HG02678 (cell line): Measurements from ENCODE around the gene TBC1D22A.
"Not testable (repeated sequence)": the region's sequence is repeated elsewhere in the genome, so short reads cannot be mapped to it uniquely, and the experiment has no call there.

ENCODE experiments used
- ATAC-seq: cut with Tn5 transposase; IDR thresholded peaks from one replicate; pipeline ENCODE4 v1.9.1; 2021; ENCODE audit warnings: mild to moderate bottlenecking, moderate library complexity; ENCODE audit not compliant: unreplicated experiment

The TBC1D22A gene

DNA sequence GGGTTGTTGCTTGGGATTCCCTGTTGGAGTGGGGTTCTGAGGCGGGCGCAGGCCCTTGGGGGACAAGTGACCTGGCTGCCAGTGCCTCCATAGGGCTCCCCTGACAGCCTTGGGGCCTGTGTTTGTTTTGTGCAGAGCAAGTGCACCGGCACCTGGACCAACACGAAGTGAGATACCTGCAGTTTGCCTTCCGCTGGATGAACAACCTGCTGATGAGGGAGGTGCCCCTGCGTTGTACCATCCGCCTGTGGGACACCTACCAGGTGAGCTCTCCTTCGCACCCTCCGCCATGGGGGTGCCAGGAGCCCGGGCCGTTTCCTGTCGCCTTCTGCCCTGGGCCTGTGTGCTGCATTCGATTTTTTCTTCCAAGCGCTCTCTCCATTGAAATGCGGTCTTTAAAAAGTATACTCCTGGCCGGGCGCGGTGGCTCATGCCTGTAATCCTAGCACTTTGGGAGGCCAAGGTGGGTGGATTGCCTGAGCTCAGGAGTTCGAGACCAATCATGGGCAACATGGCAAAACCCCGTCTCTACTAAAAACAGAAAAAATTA is 274.6 kb downstream of the TBC1D22A start:
- no peak for ATAC-seq

DNA sequence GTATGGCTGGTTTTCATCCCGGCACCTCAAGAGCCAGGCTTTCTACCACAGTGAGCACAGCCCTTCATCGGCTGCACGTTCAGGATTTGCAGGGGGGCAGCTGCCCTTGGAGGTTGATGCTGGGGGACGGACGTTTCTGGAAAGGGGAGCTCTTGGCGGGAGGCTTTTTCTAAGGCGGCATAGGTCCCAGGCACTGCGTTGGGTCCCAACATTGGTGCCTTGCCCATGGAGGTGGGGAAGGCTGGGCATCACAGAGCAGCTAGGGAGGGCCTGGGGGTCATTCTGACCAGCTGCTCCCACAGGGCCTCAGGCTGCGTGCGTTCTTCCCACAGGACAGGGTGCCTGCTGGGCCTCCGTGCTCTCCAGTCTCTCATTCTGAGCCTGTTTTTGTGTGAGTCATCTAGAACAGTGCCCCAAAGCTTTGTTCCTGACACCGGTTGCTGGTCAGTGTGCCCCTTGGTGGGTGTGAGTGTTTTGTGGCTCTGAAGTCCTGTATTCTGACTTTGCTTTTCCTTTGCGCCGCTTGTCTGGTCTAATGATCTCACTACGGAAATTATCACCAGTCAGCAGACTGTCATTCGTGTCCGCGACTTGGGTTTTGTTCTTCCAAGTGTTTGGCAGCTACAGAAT is 275.9 kb downstream of the TBC1D22A start:
- no peak for ATAC-seq

DNA sequence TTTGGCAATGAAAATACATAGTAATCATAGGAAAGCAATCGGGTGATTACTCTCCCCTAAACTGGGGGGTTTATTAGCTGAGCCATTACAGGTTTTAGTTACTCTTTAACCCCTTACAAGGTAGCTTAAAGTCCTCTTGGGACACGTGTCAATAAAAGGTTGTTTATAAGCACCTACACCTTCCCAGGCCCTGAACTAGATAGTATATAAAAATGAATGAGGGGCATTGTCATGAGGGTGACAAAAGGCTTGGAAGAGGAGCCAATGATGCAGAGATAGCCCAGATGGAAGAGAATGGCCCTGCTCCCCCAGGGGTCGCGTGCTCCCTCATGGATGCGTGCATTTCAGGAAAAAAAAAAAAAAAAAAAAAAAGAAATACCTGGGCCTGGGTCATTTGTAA is 276.9 kb downstream of the TBC1D22A start:
- ATAC-seq, result no peak

DNA sequence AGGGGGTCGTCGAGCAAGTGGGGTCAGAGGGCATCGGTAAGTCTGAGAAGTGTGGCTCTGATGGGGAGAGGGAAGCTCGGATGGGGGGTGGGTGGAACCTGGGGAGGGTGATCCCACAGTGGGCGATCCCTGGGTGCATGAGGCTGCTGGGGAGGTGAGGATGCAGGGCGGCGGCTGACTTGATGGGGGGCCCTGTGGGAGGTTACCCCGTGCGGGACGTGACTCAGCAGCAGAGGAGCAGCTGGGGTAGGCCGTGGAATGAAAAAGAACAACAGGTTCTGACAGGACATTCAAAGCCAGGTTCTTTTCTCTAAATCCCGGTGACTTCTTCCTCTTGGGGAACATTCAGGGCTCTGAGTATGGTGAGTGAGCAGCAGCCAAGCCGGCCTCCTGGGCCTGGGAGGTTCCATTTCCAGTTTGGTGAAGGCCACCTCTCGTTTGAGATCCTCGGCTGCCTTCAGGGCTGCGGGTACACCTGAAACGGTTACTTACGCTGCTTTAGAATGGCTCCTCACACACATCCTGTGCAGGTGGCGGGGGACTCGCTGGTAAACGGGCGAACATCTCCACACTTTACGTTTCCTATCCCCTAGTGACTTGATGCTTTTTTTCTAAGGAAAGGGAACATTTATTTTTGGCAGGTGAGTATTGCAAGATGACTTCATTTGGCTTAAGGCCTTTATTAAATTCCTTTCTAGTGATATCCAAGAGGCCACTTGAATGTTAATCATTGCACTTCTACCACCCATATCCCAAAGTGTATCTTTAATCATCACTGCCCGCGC is 278.2 kb downstream of the TBC1D22A start:
- ATAC-seq, result no peak

DNA sequence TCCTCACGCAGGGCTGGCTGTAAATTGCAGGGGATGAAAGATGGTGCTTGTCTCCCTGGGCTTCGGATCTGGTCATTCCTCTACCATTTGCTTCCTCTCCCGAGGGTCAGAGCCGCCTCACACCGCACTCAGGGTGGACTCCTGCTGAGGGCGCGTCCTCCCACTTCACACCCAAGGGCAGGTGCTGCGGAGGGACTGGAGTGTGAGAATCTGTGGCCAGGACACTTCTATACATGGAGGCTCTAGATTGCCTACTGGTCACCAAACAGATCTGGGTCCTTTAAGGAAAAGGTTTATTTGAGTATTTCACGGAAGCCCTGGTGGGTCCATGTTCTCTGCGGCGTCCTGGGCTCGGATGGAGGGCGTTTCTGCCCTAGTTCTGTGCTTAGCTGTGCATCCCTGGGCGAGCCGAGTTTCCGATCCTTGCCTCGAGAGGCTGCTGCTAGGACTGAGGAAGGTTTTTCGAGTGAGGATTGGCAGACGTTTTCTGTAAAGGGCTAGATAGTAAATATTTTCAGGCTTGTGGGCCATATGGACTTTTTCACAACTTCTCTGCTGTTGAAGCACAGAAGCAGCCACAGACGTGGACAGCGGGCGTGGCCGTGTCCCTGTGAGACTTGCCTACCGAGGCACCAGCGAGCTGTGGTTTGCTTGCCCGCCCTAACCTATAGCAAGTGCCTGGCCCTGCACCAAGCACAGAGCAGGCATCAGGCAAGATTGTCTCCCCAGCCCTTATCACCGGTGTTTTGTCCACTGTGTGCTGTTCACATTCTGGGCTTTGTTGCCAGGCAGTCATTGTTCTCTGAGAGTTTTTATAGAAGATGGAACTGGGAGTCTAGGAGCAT is 279.0 kb downstream of the TBC1D22A start:
- ATAC-seq, result no peak

DNA sequence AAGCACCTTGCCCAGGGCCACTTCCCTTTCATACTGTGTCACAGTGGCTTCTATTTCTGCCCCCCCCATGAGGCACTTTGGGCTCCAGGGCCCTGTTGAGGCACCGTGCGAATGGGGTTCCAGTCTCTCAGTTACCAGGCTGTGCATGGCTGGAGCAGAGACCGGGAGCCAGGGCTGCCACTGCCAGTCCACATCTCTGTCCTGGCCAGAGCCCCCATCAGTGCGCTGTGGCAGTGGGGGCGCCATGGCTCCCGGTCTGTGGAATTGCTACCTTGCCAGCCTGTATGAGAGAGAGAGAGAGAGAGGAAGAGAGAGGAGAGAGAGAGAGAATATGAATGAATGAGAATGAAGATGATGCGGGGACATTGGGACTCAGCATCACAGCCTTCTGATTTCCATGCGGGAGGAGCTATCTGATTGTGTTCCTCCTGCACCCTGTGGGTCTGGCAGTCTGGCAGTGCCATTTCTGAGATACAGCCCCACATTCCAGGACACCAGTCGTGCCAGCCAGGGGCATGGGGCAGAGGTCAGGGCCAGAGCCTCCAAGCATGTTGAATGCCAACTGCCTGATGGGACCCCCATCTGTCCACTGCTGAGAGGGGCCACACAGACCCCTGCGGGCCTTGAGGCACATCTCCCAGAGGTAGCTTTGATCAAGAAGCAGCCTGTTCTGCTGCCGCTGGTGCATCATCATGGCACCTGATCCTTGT is 279.8 kb downstream of the TBC1D22A start:
- ATAC-seq, result no peak

DNA sequence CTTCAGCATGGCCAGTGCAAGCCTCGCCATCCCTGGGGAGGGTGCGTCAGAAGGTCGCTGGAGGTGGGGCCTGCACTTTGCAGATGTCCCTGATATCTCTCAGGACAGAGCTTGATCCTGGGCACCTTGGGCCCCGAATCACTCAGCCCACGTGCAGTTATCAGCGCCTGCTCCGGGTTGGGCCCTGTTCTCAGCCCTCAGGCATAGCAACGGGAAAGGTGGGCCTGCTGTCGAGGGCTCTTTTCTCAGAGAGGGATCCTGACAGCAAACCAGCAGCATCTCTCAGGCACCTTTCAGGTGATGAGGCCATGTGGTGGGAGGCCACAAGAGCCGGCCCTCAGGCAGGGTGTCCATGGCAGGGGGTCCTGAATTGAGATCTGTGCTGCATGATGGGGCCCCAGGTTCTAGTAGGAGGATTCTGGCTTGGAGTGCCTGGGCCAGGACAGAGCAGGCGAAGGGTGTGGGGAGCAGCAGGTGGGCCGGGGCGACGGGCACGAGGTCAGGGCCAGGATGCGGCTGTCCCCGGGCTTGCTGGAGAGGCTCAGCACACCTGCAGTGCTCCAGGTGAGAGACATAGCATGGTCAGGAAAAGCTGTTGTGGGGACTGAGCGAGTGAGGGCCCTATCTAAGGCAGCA is 280.5 kb downstream of the TBC1D22A start:
- no peak for ATAC-seq

DNA sequence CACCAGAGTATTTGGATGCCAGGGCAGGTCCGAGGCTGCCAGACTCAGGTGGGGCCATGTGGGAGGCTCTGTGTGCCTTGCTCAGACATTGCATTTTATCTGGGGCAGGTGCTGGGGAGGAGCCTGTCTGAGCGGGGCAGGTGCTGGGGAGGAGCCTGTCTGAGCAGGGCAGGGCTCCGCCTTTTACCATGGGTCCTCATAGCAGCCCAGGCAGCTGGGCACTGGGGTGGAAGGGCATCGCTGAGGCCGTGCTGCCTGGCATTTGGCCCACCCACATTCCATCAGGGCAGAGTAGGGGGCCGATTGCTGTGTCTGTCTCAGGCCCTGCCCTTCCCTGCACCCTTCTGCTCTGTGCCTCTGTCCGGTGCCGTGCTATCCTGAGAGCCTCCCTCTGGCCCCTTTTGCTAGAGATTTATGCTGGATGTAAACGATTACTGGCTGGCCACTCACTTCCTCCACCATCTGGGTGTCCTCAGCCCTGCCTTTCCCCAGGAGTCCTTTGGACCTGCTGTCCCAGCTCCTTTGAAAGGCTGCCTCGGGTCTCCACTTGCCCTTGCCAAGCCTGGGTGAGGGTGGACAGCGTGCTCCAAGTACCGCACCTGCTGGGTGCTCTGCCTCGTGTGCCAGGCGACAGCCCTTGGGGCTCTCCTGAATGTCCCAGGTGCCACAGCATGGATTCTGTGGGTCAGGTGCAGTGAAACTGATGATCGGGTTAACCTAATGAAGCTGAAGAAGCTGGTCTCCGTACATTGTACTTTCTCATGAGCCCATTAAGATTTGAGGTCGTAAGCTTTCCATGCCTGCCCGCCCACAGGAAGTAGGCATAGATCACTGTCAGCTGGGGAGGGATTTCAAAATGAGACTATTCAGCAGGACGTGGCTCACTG is 281.6 kb downstream of the TBC1D22A start:
- ATAC-seq, result no peak

DNA sequence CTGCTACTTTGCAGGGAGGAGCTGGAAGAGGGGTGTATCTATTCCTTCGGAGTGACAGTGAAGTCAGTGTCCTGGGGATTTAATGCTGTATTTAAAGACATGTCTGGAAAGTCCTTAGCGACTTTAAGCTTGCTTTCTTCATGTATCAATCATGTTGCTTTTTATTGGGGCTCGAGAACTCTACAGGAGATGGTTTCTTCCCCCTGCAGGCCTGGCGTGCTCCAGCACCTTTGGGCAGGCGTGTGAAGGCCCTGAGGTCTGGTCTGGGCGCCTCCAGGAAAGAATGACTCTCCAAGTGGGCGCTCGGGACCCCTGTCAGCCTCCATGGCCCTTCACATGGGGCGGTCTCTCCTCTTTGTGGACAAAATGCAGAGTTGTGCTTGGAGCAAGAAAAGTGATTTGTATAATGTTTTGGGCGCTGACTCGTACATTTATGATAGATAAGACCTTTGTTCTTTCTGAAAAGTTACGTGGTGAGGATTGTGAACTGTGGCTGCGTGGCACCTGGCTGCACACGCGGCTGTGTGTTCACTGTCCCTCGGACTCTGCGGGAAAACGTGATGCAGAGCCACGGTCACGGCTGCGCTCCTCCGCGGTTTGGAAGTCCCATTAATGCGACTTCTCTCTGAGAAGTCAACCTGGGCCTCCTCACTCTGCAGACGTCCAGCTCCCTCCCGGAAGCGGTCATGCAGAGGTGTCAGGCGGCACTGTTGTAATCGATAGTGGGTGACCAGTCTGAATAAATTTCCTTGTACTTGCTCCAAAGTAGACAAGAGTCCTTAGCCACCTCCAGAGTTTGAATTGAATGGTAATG is 282.5 kb downstream of the TBC1D22A start:
- no peak for ATAC-seq

DNA sequence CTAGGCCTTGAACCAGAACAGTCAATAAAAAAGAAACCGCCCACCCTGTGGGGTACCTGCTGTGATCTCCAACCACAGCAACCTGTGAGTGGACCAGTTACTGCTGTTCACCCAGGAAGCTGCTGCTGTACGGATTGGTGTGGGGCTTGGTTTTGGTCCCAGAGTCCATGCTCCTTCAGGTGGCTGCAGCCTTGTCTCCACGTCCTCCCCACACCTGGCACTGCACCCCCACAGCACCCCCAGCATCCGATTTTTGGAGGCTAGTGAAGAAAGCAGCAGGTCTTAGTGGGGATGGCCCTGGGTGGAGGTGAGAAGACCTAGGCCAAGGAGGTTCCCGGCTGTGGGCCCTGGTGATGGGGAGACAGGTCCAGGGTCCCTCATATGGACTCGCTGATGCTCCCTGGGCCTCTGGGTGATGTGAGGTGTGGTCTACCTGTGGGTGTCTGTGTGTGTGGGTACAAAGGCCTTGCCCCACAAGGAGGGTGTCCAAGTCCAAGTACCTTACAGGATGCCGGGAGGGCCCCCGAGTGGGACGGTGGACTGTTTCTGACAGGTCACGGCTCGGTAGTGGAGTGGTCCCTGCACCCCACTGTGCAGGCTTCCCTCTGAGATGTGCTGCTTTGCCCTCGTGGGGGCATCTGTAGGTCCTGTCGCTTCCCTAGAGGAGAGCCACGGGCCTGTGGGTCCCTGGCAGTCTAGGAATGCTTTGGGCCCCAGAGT is 283.4 kb downstream of the TBC1D22A start:
- no peak for ATAC-seq

DNA sequence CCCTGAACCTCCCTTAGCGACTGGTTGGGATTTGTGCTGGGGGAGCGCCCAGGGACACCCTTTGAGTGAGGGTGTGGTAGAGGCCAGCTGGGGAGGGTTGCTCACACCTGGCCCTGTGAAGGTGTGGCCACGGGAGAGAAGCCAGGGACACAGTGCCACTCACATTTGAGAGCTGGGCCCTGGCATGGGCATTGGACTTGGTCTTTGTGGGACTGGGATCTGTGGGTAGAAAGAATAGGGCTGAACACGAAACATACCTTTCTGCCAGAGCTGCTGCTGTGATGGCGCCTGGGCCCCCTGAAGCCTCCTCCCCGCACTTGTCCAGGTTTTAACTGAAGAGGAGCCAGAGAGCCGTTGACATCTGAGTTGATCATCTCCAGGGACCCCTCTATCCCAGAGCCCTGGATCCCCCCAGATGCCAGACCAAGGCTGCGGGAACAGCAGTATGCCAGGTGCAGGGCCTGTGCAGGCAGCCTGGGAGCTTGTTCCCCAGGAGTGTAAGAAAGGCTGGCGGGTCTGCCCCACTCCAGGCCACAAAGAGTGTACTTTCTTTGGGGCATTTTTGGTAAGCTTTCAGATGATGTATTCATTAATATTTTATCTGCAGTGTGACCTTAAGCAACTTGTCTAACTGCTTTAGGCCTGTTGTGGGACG is 284.1 kb downstream of the TBC1D22A start:
- no peak for ATAC-seq

DNA sequence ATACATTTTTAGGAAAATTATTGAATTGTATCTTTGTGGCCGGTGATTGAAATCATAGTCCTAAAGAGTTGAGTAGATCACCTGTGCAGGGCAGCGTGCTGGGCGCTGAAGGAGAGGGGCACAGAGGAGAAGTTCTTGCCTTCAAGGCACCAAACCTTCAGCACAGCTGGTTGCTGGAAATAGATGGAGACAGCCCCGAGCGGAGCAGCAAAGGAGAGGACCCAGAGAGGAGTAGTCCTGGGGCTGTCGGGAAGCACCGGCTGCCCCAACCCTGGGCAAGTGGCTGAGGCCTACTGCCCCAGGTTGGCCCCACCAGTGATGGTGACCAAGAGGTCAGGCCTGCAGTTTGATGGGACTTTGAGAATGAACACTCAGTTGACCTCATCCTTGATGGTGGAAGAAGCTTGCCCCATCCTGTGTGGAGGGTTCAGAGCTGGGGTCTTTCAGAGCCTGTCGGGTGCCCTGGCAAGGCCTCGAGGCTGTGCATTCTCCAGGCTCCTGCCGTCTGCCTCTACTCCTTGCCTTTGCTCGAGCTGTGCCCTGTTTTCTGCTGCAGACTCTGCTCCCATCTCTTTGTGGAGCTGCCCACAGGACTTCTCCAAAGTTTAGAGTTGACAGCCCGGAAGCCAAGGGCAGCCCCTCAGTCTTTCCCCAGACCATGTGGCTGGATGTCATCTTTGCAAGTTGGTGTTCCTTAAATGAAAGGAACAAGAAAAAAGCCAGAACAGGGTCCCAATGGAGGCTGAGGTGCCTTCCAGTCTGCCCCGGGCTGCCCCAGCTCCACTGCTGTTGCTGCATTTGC is 285.1 kb downstream of the TBC1D22A start:
- ATAC-seq, result no peak

DNA sequence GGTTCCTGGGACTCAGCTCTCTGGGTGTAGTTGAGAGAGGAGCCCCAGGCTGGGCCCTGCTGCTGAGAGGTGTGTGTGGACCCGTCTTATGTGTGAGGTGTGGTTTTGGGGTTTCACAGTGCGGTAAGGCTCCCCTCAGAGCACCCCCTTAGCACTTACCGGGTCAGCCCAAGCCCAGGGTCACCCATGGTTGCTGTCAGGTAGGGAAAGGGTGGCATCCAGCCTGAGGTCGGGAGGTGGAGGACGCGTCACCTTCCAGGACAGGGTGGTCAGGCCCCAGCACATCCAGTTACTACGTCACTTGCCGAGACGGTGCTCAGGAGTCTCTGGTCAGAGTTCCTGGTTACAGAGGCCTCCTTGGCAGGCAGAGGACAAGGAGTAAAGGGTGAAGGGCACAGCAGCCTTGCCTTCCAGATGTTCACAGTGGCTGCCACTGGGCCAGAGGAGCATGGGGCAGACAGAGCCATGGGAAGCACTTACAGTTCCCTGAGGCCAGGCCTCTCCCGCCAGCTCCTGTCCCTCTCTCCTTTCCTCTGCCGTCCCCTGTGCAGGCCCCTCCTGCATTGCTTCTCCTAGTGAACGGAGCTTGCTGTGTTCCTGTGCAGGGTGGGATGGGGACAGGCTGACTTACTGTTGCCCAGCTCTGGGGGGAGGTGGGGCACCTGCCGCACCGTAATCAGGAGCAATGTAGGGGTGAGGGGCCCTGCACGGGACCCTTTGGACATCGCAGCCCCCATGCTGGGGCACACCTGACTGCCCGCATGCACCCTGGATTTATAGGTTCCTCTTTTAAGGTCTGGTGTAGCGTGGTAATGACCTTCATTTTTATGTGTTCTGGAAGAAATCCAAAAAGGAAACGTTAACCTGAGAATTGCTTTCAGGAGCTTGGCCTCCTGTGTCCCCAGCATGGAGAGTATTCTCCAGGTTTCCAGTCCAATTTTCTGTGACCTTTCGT is 285.9 kb downstream of the TBC1D22A start:
- ATAC-seq, result no peak

DNA sequence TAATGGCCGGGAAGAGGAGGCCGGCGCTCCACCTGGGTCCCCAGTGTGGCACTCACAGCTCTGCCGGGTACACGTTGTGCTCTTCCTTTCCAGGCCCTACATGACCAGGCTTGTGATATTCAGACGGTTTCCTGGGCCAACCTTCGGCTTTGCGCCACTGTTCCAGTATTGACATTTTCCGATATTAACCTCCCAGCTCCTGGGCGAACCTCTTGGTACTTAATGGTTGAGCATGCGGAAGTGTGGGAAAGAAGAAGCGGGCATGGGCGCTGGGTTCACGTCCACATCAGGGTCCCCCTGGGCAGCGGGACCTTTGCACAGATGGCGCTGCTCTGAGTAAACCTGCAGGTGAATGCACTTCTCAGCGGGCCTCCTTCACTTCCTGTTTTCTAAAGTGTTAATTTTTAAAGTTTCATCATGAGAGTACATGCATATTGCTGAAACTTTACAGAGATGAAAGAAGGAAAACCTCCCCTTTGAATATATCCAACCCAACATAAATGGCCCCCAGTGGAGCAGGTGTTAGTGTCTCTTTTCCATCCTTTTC is 286.7 kb downstream of the TBC1D22A start:
- no peak for ATAC-seq

DNA sequence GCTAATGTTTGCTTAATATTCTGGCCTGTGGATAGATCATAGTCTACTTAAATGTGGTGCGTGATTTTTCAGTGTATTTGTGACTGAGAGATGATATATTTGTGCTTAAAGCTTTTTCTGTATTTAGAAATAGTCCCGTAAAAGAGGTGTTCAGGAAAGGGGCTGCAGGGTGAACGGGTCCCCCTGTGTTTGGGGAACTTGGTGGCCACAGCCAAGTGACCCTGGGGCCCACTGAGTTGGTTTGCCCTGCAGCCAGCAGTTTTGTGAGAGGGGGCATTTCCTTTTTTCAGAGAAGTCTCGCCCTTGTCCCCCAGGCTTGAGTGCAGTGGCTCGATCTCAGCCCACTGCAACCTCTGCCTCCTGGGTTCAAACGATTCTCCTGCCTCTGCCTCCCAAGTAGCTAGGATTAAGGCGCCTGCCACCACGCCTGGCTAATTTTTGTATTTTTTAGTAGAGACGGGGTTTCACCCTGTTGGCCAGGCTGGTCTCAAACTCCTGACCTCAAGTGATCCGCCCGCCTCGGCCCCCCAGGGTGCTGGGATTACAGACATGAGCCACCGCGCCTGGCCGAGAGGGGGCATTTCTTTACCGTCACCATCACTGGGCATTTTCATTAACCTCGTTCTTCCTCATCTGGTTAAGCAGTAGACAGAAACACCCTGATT is 287.4 kb downstream of the TBC1D22A start:
- not testable (repeated sequence) for ATAC-seq
